Skeletal muscle cell (primary cell): Measurements from ENCODE around the gene STKLD1.
"Not testable (repeated sequence)": the region's sequence is repeated elsewhere in the genome, so short reads cannot be mapped to it uniquely, and the experiment has no call there.

ENCODE experiments used
- DNase-seq: peaks from one replicate; pipeline ENCODE4 v3.0.0-alpha.2; 2010; ENCODE audit warnings: low read depth
- H3K4me3 ChIP-seq: 2 replicates; pipeline ENCODE4 v1.5.1; 2011; ENCODE audit warnings: low read depth, mild to moderate bottlenecking, control low read depth, low read length, moderate library complexity

Gene STKLD1

DNA sequence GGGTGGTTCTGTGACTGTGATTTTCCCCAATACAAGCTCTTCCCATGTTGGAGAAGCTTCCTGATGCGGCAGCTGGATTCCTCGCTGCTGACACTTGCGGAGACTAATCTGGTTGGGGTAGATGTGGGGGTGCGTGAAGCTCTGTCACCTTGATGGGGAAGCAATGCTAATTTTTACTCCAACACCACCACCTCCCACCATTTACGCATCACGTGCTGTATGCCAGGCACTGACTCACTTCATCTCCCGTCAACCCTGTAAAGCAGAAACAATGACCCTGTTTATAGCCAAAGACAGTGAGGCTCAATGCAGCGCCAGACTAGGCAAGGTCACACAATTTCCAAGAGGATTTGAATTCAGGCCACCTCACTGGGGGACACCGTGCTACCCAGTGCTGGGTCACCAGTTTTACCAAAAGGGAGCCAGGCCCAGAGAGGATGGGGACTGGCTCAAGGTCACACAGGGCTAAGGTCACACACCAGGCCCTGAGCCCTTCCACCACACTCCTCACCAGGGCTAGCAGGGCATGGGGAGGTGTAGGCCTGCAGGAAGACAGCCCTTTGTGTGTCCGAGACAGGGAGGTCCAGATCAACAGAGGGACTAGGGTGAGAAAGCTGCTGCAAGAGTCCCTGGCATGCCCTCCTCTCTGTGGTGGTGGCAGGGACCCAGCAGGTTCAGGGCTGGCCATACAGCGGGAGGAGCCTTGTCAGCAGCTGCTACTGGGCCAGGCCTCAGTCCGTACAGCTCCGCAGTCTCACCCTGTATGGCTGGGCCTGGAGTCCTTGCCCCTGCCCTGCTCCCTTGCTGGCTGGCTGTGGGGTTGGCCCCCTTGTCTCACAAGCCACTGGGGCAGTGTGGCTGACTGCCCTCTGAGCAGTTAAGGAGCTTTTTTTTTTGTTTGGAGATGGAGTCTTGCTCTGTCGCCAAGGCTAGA, 3.3 kb downstream of the STKLD1 start:
- H3K4me3 ChIP-seq = no peak overlapping the region
- DNase-seq = no peak

DNA sequence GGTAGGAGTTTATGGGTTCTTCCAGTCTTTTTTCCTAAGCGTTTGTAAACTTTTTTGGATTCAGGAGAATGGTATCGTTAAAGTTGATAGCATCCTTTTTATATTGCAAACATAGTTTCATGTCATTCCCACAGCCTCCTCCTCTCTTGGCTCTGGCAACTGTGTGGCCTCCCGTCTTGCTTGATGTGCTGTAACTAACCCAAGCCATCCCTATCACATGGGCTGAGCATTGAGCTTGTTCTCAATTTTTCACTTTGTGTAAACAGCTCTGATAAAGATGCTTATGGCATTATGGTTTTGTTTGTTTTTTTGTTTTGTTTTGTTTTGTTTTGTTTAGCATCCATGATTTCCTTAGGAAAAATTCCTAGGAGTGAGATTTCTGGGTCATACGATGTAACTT, 4.6 kb downstream of the STKLD1 start:
- no peak overlapping the region for H3K4me3 ChIP-seq
- no peak for DNase-seq

DNA sequence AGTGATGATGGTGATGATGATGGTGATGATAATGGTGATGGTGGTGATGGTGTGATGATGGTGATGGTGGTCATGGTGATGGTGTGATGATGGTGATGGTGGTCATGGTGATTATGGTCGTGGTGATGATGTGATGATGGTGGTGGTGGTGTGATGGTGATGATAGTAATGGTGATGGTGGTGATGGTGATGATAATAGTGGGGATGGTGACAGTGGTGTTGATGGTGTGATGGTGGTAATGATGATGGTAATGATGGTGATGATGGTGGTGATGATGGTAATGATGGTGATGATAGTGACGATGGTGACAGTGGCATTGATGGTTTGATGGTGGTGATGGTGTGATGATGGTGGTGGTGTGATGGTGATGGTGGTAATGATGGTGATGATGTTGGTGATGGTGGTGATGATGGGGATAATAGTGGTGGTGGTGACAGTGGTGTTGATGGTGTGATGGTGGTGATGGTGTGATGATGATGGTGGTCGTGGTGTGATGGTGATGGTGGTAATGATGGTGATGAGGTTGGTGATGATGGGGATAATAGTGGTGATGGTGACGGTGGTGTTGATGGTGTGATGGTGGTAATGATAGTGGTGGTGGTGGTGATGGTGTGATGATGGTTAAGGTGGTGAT, 6.5 kb downstream of the STKLD1 start:
- no peak overlapping the region for H3K4me3 ChIP-seq
- no peak for DNase-seq

DNA sequence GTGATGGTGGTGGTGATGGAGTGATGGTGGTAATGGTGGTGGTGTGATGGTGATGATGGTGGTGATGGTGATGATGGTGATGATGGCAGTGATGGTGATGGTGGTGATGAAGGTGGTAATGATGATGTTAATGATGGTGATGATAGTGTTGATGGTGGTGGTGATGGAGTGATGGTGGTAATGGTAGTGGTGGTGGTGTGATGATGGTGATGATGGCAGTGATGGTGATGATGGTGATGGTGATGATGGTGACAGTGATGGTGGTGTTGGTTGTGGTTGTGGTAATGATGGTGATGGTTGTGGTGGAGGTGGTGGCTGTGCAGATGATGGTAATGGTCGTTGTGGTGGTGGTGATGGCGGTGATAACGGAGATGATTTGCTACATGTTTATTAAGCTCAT, 7.3 kb downstream of the STKLD1 start:
- H3K4me3 ChIP-seq = no peak overlapping the region
- DNase-seq = no peak

DNA sequence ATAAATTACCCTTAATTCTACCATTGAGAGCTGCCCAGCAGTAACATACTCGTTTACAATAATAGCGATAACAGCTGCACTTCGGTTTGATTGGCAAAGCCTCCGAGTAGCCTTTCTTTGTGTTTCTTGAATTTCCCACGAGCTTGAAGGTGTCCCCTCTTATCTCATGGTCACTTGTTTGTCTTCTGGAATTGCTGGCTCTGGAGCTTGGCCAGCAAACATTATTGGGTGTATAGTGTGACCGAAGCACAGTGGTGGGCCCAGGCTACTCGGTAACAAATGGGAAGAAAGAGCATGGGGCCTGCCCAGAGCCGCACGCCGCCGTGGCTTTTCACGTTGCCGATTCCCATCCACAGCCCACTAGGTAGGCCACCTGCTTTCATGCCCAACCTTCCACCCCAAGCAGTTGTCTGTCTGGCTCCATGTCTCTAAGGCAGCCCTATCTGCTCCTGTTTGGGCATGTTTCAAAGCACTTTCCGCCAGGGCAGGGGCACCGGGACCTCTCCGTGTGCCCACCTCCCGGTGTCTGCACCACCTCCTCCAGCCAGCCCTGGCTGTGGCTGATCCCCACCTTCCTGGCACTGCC, 8.7 kb downstream of the STKLD1 start:
- no peak overlapping the region for H3K4me3 ChIP-seq
- DNase-seq = no peak

DNA sequence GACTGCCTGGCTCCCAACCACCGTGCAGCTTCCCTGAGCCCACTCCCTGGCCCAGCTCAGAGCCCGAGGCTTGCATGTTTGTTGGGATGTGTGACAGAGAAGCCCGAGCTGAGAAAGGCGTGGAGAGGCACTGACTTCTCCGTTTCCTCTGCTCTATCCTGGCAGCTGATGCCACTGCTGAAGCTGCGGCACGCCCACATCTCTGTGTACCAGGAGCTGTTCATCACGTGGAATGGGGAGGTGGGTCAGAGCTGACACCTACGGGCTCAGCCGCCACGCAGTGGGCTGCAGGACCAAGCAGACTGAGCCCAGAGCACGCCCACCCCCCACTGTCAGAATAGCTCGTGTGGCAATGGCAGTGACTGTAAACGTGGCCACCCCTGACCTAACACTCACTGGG, 9.3 kb downstream of the STKLD1 start:
- no peak for DNase-seq

DNA sequence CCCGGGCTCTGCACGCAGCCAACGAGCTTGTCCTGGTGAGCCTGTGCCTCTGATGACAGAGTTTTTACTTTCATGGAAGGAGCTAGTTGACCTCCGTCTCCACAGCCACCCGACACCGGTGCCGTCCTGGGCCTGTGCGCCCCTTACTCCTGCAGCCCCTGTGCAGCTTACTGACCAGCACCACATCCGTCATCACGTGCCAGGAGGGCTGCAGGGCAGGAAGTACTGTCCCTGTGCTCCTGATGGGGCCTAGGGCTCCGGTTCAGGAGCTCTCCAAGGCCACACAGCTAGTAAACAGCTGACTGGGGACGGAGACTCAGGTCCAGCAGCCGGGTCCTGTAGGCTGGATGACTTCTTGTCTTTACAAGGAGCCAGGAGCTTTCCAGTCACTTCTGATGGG, 10.2 kb downstream of the STKLD1 start:
- DNase-seq = no peak
- no peak overlapping the region for H3K4me3 ChIP-seq

More for the DNA sequence above, 9.3 kb downstream of the STKLD1 start:
- H3K4me3 ChIP-seq = no peak overlapping the region

DNA sequence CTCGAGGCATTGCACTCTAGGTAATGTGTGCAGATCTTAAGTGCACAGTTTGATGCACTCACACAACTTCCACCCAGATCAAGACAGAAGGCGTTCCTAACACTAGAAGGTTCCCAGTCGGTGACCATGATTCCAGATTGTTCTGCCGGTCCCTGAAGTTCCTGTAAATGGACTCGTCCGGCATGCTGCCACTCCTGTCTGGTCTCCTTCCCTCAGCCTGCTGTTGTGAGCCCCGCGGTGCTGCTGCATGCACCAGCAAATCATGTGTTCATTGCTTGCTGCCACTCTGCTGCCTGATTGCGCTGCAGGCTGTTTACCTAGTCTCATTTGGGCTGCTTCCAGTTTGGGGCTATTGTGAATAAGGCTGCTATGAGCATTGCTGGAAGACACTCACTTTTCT, 11.5 kb downstream of the STKLD1 start:
- H3K4me3 ChIP-seq = no peak overlapping the region
- no peak for DNase-seq

DNA sequence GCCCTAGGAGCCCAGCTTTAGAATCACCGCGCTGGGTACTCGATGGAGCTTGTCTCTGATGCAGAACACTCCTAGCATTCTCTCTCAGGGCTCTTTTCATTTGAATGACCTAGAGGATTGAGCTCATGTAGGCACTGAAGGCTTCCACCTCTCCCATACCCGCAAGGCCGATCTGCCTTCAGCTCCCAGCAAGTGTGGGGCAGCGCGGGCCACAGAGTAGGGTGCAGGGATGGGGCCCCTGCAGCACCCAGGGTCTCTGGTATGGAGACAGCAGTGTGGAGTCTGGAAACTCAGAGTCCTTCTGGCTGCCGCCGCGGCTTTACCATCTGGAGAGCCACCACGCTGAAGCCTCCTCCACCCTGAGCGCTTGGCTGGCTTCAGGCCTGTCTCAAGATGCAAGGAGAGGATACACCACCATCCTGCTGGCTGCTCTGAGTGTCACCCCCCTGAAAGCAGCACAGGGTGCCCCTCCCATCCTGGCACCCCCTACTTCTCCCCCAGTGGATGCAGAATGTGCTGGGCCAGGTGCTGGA, 12.9 kb downstream of the STKLD1 start:
- no peak for DNase-seq
- no peak overlapping the region for H3K4me3 ChIP-seq

DNA sequence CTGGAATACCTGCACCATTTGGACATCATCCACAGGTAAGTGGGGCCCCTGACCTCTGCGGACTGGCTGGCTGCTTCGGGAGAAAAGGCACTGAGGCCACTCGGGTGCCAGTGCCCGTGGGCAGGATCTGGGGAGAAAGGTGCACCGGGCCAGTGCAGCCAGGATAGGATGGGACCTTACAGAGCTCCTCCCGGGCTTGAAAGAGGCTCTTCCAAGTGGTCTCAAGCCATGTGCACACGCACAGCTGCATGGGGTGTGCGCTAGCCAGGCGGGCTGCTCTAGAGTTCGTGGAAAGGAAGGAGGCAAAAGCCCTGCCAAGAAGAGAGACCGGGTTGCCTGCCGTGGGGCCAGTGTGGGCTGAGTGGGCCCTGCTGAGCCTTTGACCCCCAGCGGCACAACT, 13.4 kb downstream of the STKLD1 start:
- no peak for DNase-seq

DNA sequence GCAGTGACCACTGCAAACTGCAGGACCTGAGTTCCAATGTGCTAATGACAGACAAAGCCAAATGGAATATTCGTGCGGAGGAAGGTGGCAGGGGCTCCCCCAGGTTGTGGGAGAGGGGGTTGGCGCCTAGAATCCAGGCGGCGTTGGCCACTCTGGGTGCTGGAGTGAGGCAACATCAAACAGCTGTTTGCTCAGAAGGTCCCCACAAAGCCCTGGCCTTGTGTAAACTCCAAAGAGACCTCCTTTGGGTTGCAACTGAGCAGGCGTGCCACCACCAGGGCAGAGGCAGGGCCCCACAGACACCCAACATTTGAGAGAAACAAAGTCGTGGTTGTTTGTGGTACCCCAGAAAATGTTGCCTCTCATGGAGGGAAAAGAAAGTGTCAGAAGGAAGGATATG, 14.5 kb downstream of the STKLD1 start:
- DNase-seq = no peak
- H3K4me3 ChIP-seq = no peak overlapping the region

More for the DNA sequence above, 13.4 kb downstream of the STKLD1 start:
- no peak overlapping the region for H3K4me3 ChIP-seq

DNA sequence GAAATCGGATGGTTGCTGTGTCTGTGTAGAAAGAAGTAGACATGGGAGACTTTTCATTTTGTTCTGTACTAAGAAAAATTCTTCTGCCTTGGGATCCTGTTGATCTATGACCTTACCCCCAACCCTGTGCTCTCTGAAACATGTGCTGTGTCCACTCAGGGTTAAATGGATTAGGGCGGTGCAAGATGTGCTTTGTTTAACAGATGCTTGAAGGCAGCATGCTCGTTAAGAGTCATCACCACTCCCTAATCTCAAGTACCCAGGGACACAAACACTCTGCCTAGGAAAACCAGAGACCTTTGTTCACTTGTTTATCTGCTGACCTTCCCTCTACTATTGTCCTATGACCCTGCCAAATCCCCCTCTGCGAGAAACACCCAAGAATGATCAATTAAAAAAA, 15.3 kb downstream of the STKLD1 start:
- H3K4me3 ChIP-seq, DNase-seq: not testable (repeated sequence)

DNA sequence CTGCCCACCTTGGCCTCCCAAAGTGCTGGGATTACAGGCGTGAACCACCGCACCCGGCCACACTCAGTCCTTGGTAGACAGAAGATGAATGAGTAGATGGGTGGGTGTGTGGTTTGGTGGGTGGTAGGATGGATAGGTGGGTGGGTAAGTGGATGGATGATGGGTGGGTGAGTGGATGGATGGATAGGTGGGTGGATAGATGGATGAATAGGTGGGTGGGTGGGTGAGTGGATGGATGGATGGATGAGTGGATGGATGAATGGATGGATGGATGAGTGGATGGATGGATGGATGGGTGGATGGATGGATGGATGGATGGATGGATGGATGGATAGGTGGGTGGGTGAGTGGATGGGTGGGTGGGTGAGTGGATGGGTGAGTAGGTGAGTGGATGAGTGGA, 16.1 kb downstream of the STKLD1 start:
- not testable (repeated sequence) for DNase-seq, H3K4me3 ChIP-seq

DNA sequence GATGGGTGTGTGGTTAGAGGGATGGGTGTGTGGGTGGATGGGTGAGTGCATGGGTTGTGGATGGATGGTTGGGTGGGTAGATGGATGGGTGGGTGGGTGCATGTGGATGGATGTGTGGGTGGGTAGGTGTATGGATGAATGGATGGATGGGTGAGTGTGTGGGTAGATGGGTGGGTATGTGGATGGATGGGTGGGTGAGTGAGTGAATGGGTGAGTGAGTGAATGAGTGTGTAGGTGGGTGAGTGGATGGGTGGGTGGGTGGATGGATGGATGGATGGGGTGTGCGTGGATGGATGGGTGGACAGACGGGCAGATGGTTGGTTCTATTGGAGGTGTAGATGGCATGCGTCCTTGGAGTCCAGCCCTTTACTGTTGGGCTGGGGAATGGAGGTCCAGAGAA, 17.2 kb downstream of the STKLD1 start:
- DNase-seq = no peak

DNA sequence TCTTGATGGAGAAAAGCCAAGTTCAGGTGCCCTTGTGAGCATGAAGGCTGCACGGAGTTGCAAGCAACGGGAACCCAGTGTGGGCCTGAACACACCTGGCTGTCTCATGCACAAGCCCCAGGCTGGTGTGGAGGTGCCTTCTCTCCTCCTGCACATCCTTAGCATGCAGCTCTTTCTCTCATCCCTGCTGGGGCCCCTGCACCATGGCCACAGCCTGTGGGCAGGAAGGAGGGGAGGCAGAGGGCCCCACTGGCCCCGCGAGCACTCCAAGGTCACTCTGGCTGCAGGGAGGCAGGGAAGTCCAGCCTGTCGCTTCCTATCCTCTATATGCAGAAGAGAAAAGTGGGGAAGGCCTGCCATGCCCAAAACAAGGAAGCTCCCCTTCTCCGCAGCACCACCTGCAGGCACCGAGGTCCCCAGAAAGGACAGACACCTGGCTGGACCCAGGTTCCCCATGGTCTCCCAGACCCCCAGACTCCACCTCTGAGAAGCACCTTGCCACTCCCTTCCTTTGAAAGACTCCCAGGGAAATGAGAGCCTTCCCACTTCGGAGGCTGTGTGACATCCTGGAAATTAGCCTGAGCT, 18.6 kb downstream of the STKLD1 start:
- H3K4me3 ChIP-seq = no peak overlapping the region

More for the DNA sequence above, 17.2 kb downstream of the STKLD1 start:
- no peak overlapping the region for H3K4me3 ChIP-seq

DNA sequence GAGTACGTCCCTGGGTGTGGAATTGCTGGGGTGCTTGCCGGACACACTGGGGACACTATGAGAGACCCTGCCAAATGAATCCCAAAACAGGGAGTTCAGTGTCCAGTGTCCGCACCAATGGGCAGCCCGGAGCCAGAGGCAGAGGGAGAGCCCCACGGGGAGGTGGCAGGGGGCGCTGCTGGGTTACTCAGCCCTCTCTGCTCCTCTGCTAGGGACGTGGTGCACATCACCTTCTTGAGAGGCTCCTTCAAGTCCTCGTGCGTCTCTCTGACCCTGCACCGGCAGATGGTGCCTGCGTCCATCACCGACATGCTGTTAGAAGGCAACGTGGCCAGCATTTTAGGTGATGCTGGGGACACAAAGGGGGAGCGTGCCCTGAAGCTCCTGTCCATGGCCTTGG, 20.8 kb downstream of the STKLD1 start:
- no peak overlapping the region for H3K4me3 ChIP-seq

More for the DNA sequence above, 18.6 kb downstream of the STKLD1 start:
- DNase-seq = no peak

DNA sequence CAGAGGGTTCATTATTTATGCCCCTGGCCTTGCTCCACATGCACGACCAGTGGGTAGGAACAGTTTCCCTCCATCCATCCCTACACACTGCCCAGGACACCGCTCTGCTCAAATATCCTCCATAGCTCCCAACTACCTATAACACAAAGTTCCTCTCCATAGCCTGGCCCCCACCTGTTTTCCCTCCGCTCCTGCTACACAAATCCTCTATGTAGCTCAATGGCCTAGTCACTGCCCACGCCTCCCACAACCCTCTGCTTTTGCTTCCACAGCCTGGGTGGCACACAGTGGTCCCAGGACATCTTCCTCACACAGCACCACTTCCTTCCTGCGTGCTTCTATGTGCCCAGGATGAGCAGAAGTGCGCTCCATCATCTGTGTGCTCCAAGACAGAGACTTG, 21.2 kb downstream of the STKLD1 start:
- DNase-seq = no peak
- H3K4me3 ChIP-seq = no peak overlapping the region

More for the DNA sequence above, 20.8 kb downstream of the STKLD1 start:
- DNase-seq = no peak

DNA sequence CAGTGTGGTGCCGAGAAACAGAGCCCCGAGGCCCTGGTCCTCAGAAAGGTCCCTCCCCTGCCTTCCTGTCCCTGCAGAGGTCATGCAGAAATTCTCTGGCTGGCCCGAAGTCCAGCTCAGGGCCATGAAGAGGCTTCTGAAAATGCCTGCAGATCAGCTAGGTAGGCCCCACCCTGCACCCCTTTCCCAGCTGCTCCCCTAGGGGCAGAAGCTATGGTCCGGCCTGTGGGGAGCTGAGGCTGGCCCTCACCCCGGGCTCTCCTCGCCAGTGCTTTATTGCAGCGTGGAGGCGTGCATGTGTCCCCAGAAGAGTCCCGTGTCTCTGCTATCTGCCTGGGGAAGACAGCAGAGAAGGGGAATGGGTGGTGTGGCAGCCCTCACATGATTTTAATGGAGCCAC, 21.7 kb downstream of the STKLD1 start:
- no peak for DNase-seq
- no peak overlapping the region for H3K4me3 ChIP-seq

DNA sequence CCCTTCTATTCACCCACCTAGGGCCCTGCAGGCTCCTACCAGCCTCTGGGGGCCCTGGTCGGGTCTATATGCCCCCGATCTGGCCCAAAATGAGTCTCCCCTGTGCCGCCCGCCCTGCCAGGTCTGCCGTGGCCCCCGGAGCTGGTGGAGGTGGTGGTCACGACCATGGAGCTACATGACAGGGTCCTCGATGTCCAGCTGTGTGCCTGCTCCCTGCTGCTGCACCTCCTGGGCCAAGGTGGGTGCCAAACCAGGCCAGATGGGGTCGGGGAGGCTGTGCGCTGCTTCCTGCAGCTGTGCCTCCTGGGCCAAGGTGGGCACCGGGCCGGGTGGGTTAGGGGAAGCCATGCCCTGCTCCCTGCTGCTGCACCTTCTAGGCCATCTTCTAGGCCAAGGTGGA, 24.1 kb downstream of the STKLD1 start:
- no peak overlapping the region for H3K4me3 ChIP-seq
- no peak for DNase-seq

DNA sequence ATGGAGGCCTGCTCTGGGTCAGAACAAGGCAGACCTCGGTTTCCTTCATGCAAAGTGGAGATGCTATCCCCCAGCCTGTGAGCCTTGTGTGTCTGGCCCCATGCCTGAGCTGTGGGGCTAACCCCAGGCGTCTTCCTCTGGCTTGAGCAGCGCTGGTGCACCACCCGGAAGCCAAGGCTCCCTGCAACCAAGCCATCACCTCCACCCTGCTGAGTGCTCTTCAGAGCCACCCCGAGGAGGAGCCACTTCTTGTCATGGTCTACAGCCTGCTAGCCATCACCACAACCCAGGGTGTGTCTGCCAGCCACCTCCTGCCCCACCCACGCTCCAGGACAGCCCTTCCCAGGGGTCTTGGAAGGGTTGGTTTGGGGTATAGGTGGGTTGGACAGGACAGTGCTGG, 25.4 kb downstream of the STKLD1 start:
- no peak for DNase-seq
- H3K4me3 ChIP-seq = no peak overlapping the region
